Measurements from ENCODE around the gene THOC6. TPM values are rescaled to one million over a fixed set of nuclear protein-coding genes. Genes with fewer than 3 reads are reported as not detected.

The THOC6 gene
- total and polyA plus RNA-seq, 9 of the 15 experiments (the other 6 are each of a cell fraction or from before 2014, with no cell fraction given), result 2.5 to 65.4 (median 42.3) TPM

DNA sequence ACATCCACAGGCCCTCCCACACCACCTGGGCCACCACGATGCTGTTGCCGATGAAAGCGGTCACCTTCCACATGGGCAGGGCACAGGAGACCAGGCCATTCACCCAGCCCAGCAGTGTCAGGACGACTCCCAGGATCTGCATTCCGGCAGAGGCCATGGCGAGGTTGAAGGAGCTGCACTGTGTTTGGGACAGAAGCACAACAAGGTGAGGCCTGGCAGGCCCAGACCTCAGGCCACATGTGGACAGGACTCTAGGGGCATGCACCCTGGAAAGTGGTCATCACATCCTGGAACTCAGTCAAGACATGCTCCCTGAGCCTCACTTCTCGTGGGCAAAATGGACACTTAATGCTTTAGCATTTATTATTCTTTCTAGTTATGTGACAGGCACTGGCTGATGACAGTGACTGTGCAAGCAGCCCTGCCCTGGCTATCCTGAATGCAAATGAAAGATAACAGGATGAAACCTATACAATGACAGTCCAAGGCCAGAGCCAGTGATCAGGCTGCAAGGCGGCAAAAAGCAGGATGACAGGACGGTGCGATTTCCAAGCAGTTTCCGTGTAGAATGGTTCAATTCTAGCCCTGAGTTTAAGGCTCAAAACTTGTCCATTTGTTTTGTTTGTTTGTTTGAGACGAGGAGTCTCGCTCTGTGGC, 7.8 kb upstream of the THOC6 start (continued):
- TF ChIP-seq HSF4 (CRISPR knock-in tag; IDR thresholded peaks at IDR 0.05; ENCODE audit: borderline replicate concordance) (no peak), SMARCA5 (IDR thresholded peaks at IDR 0.05) (no peak), ETV1 (tag; conservative IDR thresholded peaks at IDR 0.05; ENCODE audit: low read depth) (no peak), PTBP1 (IDR thresholded peaks at IDR 0.05; ENCODE audit: low read depth, low read length) (no peak), ZNF239 (CRISPR knock-in tag; IDR thresholded peaks at IDR 0.05) (no peak), ZNF79 (CRISPR knock-in tag; IDR thresholded peaks at IDR 0.05; ENCODE audit: low read depth) (no peak), HCFC1 (IDR thresholded peaks at IDR 0.05; ENCODE audit: low read depth, low read length) (no peak), SMAD2 (IDR thresholded peaks at IDR 0.05; ENCODE audit: low read depth, low read length) (no peak), SNRNP70 (optimal IDR thresholded peaks at IDR 0.05; ENCODE audit: low read depth, low read length) (no peak), HNRNPK (IDR thresholded peaks at IDR 0.05; ENCODE audit: low read depth, low read length, poor library complexity, severe bottlenecking) (no peak), SMAD3 (CRISPR knock-in tag; conservative IDR thresholded peaks at IDR 0.05) (no peak), MTF1 (CRISPR knock-in tag; IDR thresholded peaks at IDR 0.05; ENCODE audit: borderline replicate concordance) (no peak), MBD2 (IDR thresholded peaks at IDR 0.05; ENCODE audit: borderline replicate concordance, low read depth) (no peak), NCOA1 (IDR thresholded peaks at IDR 0.05; ENCODE audit: low read depth) (no peak), POLR2AphosphoS2 (IDR thresholded peaks at IDR 0.05; ENCODE audit: low read length) (no peak), NR3C1 (CRISPR knock-in tag; IDR thresholded peaks at IDR 0.05) (no peak)
- TF ChIP-seq, protein P1, sequence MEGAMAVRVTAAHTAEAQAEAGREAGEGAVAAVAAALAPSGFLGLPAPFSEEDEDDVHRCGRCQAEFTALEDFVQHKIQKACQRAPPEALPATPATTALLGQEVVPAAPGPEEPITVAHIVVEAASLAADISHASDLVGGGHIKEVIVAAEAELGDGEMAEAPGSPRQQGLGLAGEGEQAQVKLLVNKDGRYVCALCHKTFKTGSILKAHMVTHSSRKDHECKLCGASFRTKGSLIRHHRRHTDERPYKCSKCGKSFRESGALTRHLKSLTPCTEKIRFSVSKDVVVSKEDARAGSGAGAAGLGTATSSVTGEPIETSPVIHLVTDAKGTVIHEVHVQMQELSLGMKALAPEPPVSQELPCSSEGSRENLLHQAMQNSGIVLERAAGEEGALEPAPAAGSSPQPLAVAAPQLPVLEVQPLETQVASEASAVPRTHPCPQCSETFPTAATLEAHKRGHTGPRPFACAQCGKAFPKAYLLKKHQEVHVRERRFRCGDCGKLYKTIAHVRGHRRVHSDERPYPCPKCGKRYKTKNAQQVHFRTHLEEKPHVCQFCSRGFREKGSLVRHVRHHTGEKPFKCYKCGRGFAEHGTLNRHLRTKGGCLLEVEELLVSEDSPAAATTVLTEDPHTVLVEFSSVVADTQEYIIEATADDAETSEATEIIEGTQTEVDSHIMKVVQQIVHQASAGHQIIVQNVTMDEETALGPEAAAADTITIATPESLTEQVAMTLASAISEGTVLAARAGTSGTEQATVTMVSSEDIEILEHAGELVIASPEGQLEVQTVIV (CRISPR knock-in tag; IDR thresholded peaks at IDR 0.05; ENCODE audit: borderline replicate concordance), result no peak
- TF ChIP-seq, protein P2, sequence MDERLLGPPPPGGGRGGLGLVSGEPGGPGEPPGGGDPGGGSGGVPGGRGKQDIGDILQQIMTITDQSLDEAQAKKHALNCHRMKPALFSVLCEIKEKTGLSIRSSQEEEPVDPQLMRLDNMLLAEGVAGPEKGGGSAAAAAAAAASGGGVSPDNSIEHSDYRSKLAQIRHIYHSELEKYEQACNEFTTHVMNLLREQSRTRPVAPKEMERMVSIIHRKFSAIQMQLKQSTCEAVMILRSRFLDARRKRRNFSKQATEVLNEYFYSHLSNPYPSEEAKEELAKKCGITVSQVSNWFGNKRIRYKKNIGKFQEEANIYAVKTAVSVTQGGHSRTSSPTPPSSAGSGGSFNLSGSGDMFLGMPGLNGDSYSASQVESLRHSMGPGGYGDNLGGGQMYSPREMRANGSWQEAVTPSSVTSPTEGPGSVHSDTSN (CRISPR knock-in tag; IDR thresholded peaks at IDR 0.05; ENCODE audit: low read depth), result no peak
- TF ChIP-seq, protein P2 (tag; conservative IDR thresholded peaks at IDR 0.05; ENCODE audit: low read depth), result peak; percentile 48; the same call in 1 of the 2 replicates
- TF ChIP-seq, protein P3, sequence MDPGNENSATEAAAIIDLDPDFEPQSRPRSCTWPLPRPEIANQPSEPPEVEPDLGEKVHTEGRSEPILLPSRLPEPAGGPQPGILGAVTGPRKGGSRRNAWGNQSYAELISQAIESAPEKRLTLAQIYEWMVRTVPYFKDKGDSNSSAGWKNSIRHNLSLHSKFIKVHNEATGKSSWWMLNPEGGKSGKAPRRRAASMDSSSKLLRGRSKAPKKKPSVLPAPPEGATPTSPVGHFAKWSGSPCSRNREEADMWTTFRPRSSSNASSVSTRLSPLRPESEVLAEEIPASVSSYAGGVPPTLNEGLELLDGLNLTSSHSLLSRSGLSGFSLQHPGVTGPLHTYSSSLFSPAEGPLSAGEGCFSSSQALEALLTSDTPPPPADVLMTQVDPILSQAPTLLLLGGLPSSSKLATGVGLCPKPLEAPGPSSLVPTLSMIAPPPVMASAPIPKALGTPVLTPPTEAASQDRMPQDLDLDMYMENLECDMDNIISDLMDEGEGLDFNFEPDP (CRISPR knock-in tag; IDR thresholded peaks at IDR 0.05), result no peak
- TF ChIP-seq, protein P4, sequence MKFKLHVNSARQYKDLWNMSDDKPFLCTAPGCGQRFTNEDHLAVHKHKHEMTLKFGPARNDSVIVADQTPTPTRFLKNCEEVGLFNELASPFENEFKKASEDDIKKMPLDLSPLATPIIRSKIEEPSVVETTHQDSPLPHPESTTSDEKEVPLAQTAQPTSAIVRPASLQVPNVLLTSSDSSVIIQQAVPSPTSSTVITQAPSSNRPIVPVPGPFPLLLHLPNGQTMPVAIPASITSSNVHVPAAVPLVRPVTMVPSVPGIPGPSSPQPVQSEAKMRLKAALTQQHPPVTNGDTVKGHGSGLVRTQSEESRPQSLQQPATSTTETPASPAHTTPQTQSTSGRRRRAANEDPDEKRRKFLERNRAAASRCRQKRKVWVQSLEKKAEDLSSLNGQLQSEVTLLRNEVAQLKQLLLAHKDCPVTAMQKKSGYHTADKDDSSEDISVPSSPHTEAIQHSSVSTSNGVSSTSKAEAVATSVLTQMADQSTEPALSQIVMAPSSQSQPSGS (CRISPR knock-in tag; IDR thresholded peaks at IDR 0.05), result no peak

Data from K562 (cell line).